ENCODE data around the gene EXOC1L.

Gene EXOC1L

GRCh38 chr4:55880652-55881280 lies 61.2 kb downstream of the EXOC1L start:
- TF ChIP-seq CTCF (IDR thresholded peaks at IDR 0.05) = no peak
- no peaks in the 10 kb centered on the region for H3K36me3 ChIP-seq (ENCODE audit: control insufficient read depth, insufficient read depth, low read length)
- no peak overlapping the region for H3K4me2 ChIP-seq (ENCODE audit: low read length)
- H3K27me3 ChIP-seq (ENCODE audit: control insufficient read depth, insufficient read depth, low read length) = no peaks in the 10 kb centered on the region
- no peak overlapping the region for H2AFZ ChIP-seq
- no peak overlapping the region for H3K9ac ChIP-seq
- H3K4me3 ChIP-seq (ENCODE audit: low read depth, low read length) = no peak overlapping the region
- no peak overlapping the region for H3K27ac ChIP-seq
- H3K4me1 ChIP-seq = no peaks in the 10 kb centered on the region
- H3K9me3 ChIP-seq (ENCODE audit: control insufficient read depth, low read length) = no peaks in the 10 kb centered on the region
- H3K79me2 ChIP-seq = no peaks in the 10 kb centered on the region

GRCh38 chr4:55884093-55884850 lies 64.7 kb downstream of the EXOC1L start:
- Histone ChIP-seq H3K9me3 (ENCODE audit: control insufficient read depth, low read length) (no peaks in the 10 kb centered on the region), H2AFZ (no peak overlapping the region), H3K4me3 (ENCODE audit: low read depth, low read length) (no peak overlapping the region), H3K4me2 (ENCODE audit: low read length) (no peak overlapping the region), H3K9ac (no peak overlapping the region), H3K27me3 (ENCODE audit: control insufficient read depth, insufficient read depth, low read length) (no peaks in the 10 kb centered on the region), H3K79me2 (no peaks in the 10 kb centered on the region), H3K36me3 (ENCODE audit: control insufficient read depth, insufficient read depth, low read length) (no peaks in the 10 kb centered on the region), H3K27ac (no peak overlapping the region), H3K4me1 (no peaks in the 10 kb centered on the region)
- TF ChIP-seq CTCF (IDR thresholded peaks at IDR 0.05) = no peak

- TF ChIP-seq CTCF (IDR thresholded peaks at IDR 0.05) = no peak
- H3K9me3 ChIP-seq (ENCODE audit: control insufficient read depth, low read length) = no peaks in the 10 kb centered on the region
- H3K36me3 ChIP-seq (ENCODE audit: control insufficient read depth, insufficient read depth, low read length) = no peaks in the 10 kb centered on the region
- H3K27ac ChIP-seq = no peak overlapping the region
- H3K4me2 ChIP-seq (ENCODE audit: low read length) = no peak overlapping the region
- no peaks in the 10 kb centered on the region for H3K27me3 ChIP-seq (ENCODE audit: control insufficient read depth, insufficient read depth, low read length)
- no peaks in the 10 kb centered on the region for H3K79me2 ChIP-seq
- no peaks in the 10 kb centered on the region for H3K4me1 ChIP-seq
- no peak overlapping the region for H2AFZ ChIP-seq
- H3K4me3 ChIP-seq (ENCODE audit: low read depth, low read length) = no peak overlapping the region
- no peak overlapping the region for H3K9ac ChIP-seq
These were observed 65.2 kb downstream of the EXOC1L start for GRCh38 chr4:55884851-55885219.
